Measurements from ENCODE around the gene CNTROB.

CNTROB gene

GRCh38 chr17:7910281-7910680, 21.7 kb upstream of the CNTROB start:
- Histone ChIP-seq H3K4me3 (ENCODE audit: insufficient read depth, low read depth, low read length, poor library complexity, severe bottlenecking) (no peak overlapping the region), H3K27ac (ENCODE audit: insufficient read depth, low read length, poor library complexity, severe bottlenecking) (no peak overlapping the region), H3K4me1 (ENCODE audit: control insufficient read depth, insufficient read depth, low read length, poor library complexity, severe bottlenecking) (peaks cover 8% of the 10 kb centered on the region), H3K9me3 (ENCODE audit: control insufficient read depth, low read length) (no peaks in the 10 kb centered on the region), H3K36me3 (ENCODE audit: control insufficient read depth, insufficient read depth, low read length) (peaks cover 70% of the 10 kb centered on the region), H3K27me3 (replicated peaks; ENCODE audit: control insufficient read depth, insufficient read depth, low read length, poor library complexity, severe bottlenecking) (no peaks in the 10 kb centered on the region)
- DNase-seq = no peak

- H3K9me3 ChIP-seq (ENCODE audit: control insufficient read depth, low read length) = no peaks in the 10 kb centered on the region
- H3K27me3 ChIP-seq (replicated peaks; ENCODE audit: control insufficient read depth, insufficient read depth, low read length, poor library complexity, severe bottlenecking) = no peaks in the 10 kb centered on the region
- peaks cover 65% of the 10 kb centered on the region for H3K36me3 ChIP-seq (ENCODE audit: control insufficient read depth, insufficient read depth, low read length)
- H3K27ac ChIP-seq (ENCODE audit: insufficient read depth, low read length, poor library complexity, severe bottlenecking) = no peak overlapping the region
- peaks cover 8% of the 10 kb centered on the region for H3K4me1 ChIP-seq (ENCODE audit: control insufficient read depth, insufficient read depth, low read length, poor library complexity, severe bottlenecking)
- H3K4me3 ChIP-seq (ENCODE audit: insufficient read depth, low read depth, low read length, poor library complexity, severe bottlenecking) = no peak overlapping the region
- DNase-seq = no peak
Measured at GRCh38 chr17:7910711-7911110, 21.3 kb upstream of the CNTROB start.

GRCh38 chr17:7911116-7911515, 20.9 kb upstream of the CNTROB start:
- Histone ChIP-seq H3K36me3 (ENCODE audit: control insufficient read depth, insufficient read depth, low read length) (peaks cover 61% of the 10 kb centered on the region), H3K4me3 (ENCODE audit: insufficient read depth, low read depth, low read length, poor library complexity, severe bottlenecking) (no peak overlapping the region), H3K4me1 (ENCODE audit: control insufficient read depth, insufficient read depth, low read length, poor library complexity, severe bottlenecking) (peaks cover 10% of the 10 kb centered on the region), H3K9me3 (ENCODE audit: control insufficient read depth, low read length) (no peaks in the 10 kb centered on the region), H3K27ac (ENCODE audit: insufficient read depth, low read length, poor library complexity, severe bottlenecking) (no peak overlapping the region), H3K27me3 (replicated peaks; ENCODE audit: control insufficient read depth, insufficient read depth, low read length, poor library complexity, severe bottlenecking) (no peaks in the 10 kb centered on the region)
- no peak for DNase-seq

DNA sequence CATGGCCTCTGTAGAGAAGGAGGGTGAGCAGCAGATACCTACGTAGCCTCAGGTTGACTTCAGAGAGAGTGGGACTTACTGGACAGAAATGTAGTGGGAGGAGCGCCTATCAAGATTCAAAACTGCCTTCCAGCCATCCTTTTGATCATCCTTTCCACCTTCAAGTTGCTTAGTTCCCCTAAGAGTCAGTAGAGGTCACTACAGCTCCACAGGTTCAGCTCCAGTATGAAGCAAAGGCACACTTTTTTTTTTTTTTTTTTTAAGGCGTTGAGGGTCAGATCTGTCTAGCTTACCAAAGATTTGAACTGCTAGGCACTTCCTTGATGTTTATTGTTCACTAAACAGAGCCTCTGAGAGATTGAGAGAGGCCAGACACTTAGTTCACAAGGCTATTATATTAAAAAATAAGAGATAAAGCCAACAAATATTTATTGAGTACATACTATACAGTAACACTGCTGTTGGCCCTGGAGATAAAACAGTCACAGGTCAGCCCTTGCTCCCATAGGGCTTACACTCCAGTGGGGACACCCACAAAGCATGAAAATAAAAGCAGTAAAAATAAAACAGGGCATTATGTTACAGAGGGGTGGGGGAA, 19.0 kb upstream of the CNTROB start:
- peak overlapping the region; percentile 5 for H3K27ac ChIP-seq (ENCODE audit: insufficient read depth, low read length, poor library complexity, severe bottlenecking)
- peaks cover 42% of the 10 kb centered on the region for H3K36me3 ChIP-seq (ENCODE audit: control insufficient read depth, insufficient read depth, low read length)
- peaks cover 20% of the 10 kb centered on the region for H3K4me1 ChIP-seq (ENCODE audit: control insufficient read depth, insufficient read depth, low read length, poor library complexity, severe bottlenecking)
- no peaks in the 10 kb centered on the region for H3K27me3 ChIP-seq (replicated peaks; ENCODE audit: control insufficient read depth, insufficient read depth, low read length, poor library complexity, severe bottlenecking)
- H3K9me3 ChIP-seq (ENCODE audit: control insufficient read depth, low read length) = no peaks in the 10 kb centered on the region
- peak in 1 of 3 donors; percentile 31 for DNase-seq
- H3K4me3 ChIP-seq (ENCODE audit: insufficient read depth, low read depth, low read length, poor library complexity, severe bottlenecking) = no peak overlapping the region

DNA sequence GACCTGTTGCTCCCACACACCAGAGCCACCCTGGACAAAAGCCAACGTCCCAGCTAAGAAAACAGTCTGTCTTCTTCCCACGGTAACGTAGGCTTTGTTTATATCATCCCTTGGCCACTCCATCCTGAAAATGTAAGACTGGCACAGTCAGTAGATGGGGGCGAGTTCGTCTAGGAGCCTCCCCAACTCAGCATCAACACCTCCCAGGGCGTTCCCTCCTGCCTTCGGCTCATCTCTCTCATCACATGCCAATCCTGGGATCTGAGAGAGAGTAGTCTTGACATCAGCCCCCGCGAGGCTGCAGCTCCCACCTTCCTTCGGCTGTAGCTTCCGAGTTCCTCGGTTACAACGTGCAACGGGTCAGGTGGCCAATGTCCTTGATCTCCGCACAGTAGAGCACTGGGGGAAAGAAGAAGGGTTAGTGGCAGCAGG, 16.8 kb upstream of the CNTROB start:
- DNase-seq = no peak
- Histone ChIP-seq H3K9me3 (ENCODE audit: control insufficient read depth, low read length) (no peaks in the 10 kb centered on the region), H3K27ac (ENCODE audit: insufficient read depth, low read length, poor library complexity, severe bottlenecking) (peak overlapping the region; percentile 75), H3K4me3 (ENCODE audit: insufficient read depth, low read depth, low read length, poor library complexity, severe bottlenecking) (peak overlapping the region; percentile 72), H3K27me3 (replicated peaks; ENCODE audit: control insufficient read depth, insufficient read depth, low read length, poor library complexity, severe bottlenecking) (no peaks in the 10 kb centered on the region), H3K4me1 (ENCODE audit: control insufficient read depth, insufficient read depth, low read length, poor library complexity, severe bottlenecking) (peaks cover 20% of the 10 kb centered on the region), H3K36me3 (ENCODE audit: control insufficient read depth, insufficient read depth, low read length) (peaks cover 21% of the 10 kb centered on the region)

DNA sequence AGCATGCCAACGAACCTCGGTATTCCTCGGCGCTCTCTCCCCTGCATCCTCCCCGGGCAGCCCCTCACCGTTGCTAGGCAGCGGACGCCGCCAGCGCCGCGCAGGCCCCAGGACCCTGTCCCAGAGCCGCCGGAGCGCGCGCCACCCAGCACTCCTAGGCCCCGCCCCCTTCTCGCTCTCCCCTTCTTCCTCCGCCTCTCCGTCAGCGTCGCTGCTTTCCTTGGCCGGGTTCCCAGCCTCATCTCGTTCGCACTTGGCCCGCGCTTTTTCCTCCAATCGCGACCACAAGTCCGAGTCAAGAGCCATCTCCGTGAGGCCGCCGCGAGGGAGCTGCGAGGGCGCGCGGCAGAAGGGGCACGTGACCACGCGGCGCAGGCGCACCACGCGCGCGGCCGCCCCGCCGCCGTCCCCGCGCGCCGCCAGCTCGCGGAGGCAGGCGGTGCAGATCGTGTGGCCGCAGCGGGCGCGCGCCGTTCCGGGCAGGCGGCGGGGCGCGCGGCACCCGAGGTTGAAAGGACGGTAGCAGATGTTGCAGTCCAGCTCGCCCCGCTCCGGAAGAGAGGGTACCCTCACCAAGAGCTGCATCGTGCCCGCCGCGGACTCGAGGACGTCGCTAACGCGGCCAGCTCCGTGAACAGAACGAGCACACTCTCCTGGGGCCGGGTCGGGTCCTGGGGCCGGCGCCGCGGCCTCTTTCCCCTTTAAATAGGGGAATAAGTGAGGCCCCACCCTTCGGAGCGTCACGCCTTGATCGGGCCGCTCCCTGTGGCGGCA, 16.2 kb upstream of the CNTROB start, which contains the start of gene RNF227:
RNF227 (minus strand) TSS at position 679 of the 774 bp plus-strand sequence; CDS start at position 585, 94 bp downstream.
- Histone ChIP-seq H3K9me3 (ENCODE audit: control insufficient read depth, low read length) (no peaks in the 10 kb centered on the region), H3K36me3 (ENCODE audit: control insufficient read depth, insufficient read depth, low read length) (peaks cover 15% of the 10 kb centered on the region), H3K4me3 (ENCODE audit: insufficient read depth, low read depth, low read length, poor library complexity, severe bottlenecking) (peak within 1 kb of the TSS; percentile 72), H3K27ac (ENCODE audit: insufficient read depth, low read length, poor library complexity, severe bottlenecking) (peak within 1 kb of the TSS; percentile 75), H3K27me3 (replicated peaks; ENCODE audit: control insufficient read depth, insufficient read depth, low read length, poor library complexity, severe bottlenecking) (no peaks in the 10 kb centered on the region), H3K4me1 (ENCODE audit: control insufficient read depth, insufficient read depth, low read length, poor library complexity, severe bottlenecking) (peaks cover 20% of the 10 kb centered on the region)
- peak; percentile 74 to 81 (median 74) for DNase-seq

DNA sequence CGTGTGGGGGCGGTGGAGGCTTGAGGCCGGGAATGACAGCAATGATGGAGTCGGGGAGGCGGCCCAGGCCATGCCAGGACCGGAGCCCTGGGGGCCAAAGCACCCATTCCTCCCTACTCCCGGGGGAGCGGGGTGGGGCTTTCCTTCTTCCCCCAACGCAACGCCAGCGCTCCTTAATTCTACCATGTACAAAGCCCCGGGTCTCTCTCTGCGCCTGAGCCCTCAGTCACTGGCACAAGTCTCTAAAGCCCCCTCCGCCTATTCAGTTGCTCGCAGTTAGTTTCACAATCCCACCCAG, 15.7 kb upstream of the CNTROB start:
- DNase-seq = no peak
- no peaks in the 10 kb centered on the region for H3K9me3 ChIP-seq (ENCODE audit: control insufficient read depth, low read length)
- peak overlapping the region; percentile 75 for H3K27ac ChIP-seq (ENCODE audit: insufficient read depth, low read length, poor library complexity, severe bottlenecking)
- H3K4me3 ChIP-seq (ENCODE audit: insufficient read depth, low read depth, low read length, poor library complexity, severe bottlenecking) = peak overlapping the region; percentile 33
- H3K27me3 ChIP-seq (replicated peaks; ENCODE audit: control insufficient read depth, insufficient read depth, low read length, poor library complexity, severe bottlenecking) = no peaks in the 10 kb centered on the region
- peaks cover 10% of the 10 kb centered on the region for H3K36me3 ChIP-seq (ENCODE audit: control insufficient read depth, insufficient read depth, low read length)
- H3K4me1 ChIP-seq (ENCODE audit: control insufficient read depth, insufficient read depth, low read length, poor library complexity, severe bottlenecking) = peaks cover 20% of the 10 kb centered on the region

- DNase-seq = no peak
- H3K27me3 ChIP-seq (replicated peaks; ENCODE audit: control insufficient read depth, insufficient read depth, low read length, poor library complexity, severe bottlenecking) = no peaks in the 10 kb centered on the region
- peaks cover 5% of the 10 kb centered on the region for H3K36me3 ChIP-seq (ENCODE audit: control insufficient read depth, insufficient read depth, low read length)
- H3K4me3 ChIP-seq (ENCODE audit: insufficient read depth, low read depth, low read length, poor library complexity, severe bottlenecking) = no peak overlapping the region
- H3K4me1 ChIP-seq (ENCODE audit: control insufficient read depth, insufficient read depth, low read length, poor library complexity, severe bottlenecking) = peaks cover 20% of the 10 kb centered on the region
- H3K27ac ChIP-seq (ENCODE audit: insufficient read depth, low read length, poor library complexity, severe bottlenecking) = no peak overlapping the region
- H3K9me3 ChIP-seq (ENCODE audit: control insufficient read depth, low read length) = no peaks in the 10 kb centered on the region
Measured at GRCh38 chr17:7916808-7917207, 15.2 kb upstream of the CNTROB start.

GRCh38 chr17:7922269-7922844, 9.6 kb upstream of the CNTROB start:
- Histone ChIP-seq H3K4me3 (ENCODE audit: insufficient read depth, low read depth, low read length, poor library complexity, severe bottlenecking) (peak overlapping the region; percentile 58), H3K4me1 (ENCODE audit: control insufficient read depth, insufficient read depth, low read length, poor library complexity, severe bottlenecking) (peaks cover 11% of the 10 kb centered on the region), H3K27ac (ENCODE audit: insufficient read depth, low read length, poor library complexity, severe bottlenecking) (peak overlapping the region; percentile 56), H3K36me3 (ENCODE audit: control insufficient read depth, insufficient read depth, low read length) (no peaks in the 10 kb centered on the region), H3K9me3 (ENCODE audit: control insufficient read depth, low read length) (no peaks in the 10 kb centered on the region), H3K27me3 (replicated peaks; ENCODE audit: control insufficient read depth, insufficient read depth, low read length, poor library complexity, severe bottlenecking) (no peaks in the 10 kb centered on the region)
- no peak for DNase-seq
